Osteoblast (primary cell): ENCODE measurements around the gene HOXB7. TPM values are rescaled to one million over a fixed set of nuclear protein-coding genes. Genes with fewer than 3 reads are reported as not detected.

Experiments used
- DNase-seq: peaks from one replicate; pipeline ENCODE4 v3.0.0; 2011; ENCODE audit warnings: low spot score, mixed read lengths; ENCODE audit not compliant: insufficient read length; ENCODE audit errors: missing footprints
- H2AFZ ChIP-seq: 2 replicates; pipeline ENCODE4 v1.6.0; 2011; ENCODE audit warnings: mild to moderate bottlenecking, low read length
- H3K27ac ChIP-seq: 2 replicates; pipeline ENCODE4 v1.5.1; 2011; ENCODE audit warnings: mild to moderate bottlenecking, low read depth, low read length, moderate library complexity
- H3K27me3 ChIP-seq: 2 replicates; pipeline ENCODE4 v1.6.0; 2012; ENCODE audit warnings: mild to moderate bottlenecking, control low read depth, inconsistent platforms, low read length, moderate library complexity; ENCODE audit not compliant: insufficient read depth
- H3K36me3 ChIP-seq: 2 replicates; pipeline ENCODE4 v1.5.1; 2011; ENCODE audit warnings: mild to moderate bottlenecking, low read length, control low read depth, moderate library complexity; ENCODE audit not compliant: insufficient read depth
- H3K4me1 ChIP-seq: 2 replicates; pipeline ENCODE4 v1.5.1; 2011; ENCODE audit warnings: mild to moderate bottlenecking, low read length, control low read depth, moderate library complexity; ENCODE audit not compliant: insufficient read depth
- H3K4me2 ChIP-seq: 2 replicates; pipeline ENCODE4 v1.6.0; 2011; ENCODE audit warnings: mild to moderate bottlenecking, low read length; ENCODE audit not compliant: insufficient read depth
- H3K4me3 ChIP-seq: fragments of 200-600 bp; sonication (generic); 3 replicates; pipeline ENCODE4 v1.5.1; 2012; ENCODE audit warnings: mild to moderate bottlenecking, low read length, inconsistent platforms; ENCODE audit not compliant: insufficient read depth
- H3K79me2 ChIP-seq: 2 replicates; pipeline ENCODE4 v1.6.0; 2012; ENCODE audit warnings: mild to moderate bottlenecking, low read length, control low read depth, inconsistent platforms; ENCODE audit not compliant: insufficient read depth
- H3K9me3 ChIP-seq: 2 replicates; pipeline ENCODE4 v1.5.1; 2011; ENCODE audit warnings: low read depth, low read length, control low read depth
- H4K20me1 ChIP-seq: 2 replicates; pipeline ENCODE4 v1.6.0; 2012; ENCODE audit warnings: mild to moderate bottlenecking, low read length, control low read depth; ENCODE audit not compliant: insufficient read depth
- CTCF ChIP-seq: IDR thresholded peaks from 2 replicates; pipeline ENCODE4 v1.5.1; 2011; ENCODE audit warnings: mild to moderate bottlenecking, low read depth, low read length, moderate library complexity; ENCODE audit errors: extremely low read depth
- total RNA-seq: library from RNA; depleted of rRNA; stranded (reverse); fragments of >200 nt; gene quantifications from 2 replicates; pipeline ENCODE4 v1.2.3, GENCODE V29; 2012

Gene HOXB7
- total RNA-seq, 1 donor, result 0.36 TPM

DNA sequence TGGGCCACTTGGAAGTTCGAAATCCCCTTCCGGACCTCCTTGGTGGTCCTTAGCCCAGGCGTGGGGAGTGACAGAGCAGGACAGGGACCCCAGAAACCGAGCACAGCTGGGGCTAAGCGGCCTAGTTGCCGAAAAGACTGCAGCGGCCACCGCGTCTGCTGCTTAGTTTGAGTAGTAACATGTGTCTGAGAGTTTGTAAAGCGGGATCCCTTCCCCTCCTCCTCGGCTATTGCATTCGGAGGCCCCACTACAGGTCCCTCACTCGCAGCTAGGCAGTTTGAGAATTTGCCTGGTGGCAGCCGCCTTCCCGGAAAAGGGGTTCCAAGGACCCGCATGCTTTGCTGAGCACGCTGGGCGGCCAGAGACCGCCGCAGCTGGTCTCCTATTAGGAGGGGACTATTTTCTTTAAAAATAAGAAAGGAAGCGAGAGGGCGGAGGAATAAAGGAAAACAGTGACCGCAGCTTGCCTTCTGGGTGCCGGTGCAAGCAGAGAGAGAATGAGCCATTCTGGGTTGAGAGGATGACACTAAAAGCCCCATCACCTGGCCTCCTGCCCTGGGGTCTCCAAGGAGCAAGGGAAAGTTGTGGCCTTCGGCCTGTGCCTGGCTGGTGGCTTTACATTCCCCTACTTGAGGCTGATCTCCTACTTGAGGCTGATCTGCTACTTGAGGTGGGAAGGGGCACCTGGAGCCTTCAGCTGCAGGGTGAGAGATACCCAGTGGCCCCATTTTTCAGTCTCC lies 16.1 kb downstream of the HOXB7 start:
- Histone ChIP-seq H3K27ac (no peak overlapping the region), H3K4me3 (no peak overlapping the region), H3K27me3 (peaks cover 97% of the 10 kb centered on the region), H3K4me1 (no peaks in the 10 kb centered on the region), H4K20me1 (no peaks in the 10 kb centered on the region), H3K36me3 (no peaks in the 10 kb centered on the region), H3K79me2 (no peaks in the 10 kb centered on the region), H3K9me3 (no peaks in the 10 kb centered on the region), H2AFZ (no peak overlapping the region), H3K4me2 (no peak overlapping the region)
- TF ChIP-seq CTCF, result no peak
- DNase-seq, result no peak

DNA sequence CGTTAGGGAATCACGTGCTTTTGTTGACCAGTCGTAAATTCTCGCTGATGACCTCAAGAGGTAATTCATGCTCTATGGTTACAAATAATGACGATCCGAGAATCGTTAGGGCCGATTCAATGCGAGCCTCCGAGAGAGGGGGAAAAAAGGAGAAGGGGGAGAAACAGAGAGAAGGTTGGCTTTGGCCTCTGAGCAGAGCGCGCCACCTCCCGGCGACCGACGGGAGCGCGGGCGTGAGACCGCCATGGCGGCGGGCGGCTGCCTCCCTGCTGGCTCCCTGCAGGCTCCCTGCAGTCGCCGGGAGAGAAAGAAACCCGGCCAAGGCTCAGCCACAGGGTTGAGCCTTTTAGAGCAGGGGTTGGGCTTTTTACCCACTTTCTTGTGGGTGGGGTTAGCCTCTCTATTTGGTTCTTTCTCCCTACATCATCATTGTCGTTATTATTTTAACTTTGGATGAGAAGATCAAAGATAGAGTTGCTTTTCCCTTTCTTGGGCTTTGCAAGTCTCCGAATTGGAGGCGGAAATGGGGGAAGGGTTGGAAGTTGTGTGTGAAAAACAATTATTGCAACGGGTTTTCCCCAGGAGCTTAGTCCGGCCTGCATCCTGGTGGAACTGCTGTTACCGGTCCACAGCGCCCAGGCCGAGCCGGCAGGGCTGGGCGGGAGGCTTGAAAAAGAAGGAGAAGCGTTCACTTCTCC lies 16.8 kb downstream of the HOXB7 start:
- H3K4me2 ChIP-seq, result peak overlapping the region; percentile 78
- no peaks in the 10 kb centered on the region for H3K4me1 ChIP-seq
- H3K27ac ChIP-seq, result no peak overlapping the region
- TF ChIP-seq CTCF, result peak; percentile 82
- H3K79me2 ChIP-seq, result no peaks in the 10 kb centered on the region
- no peaks in the 10 kb centered on the region for H3K9me3 ChIP-seq
- peak overlapping the region; percentile 47 for H2AFZ ChIP-seq
- peaks cover 96% of the 10 kb centered on the region for H3K27me3 ChIP-seq
- no peaks in the 10 kb centered on the region for H3K36me3 ChIP-seq
- no peaks in the 10 kb centered on the region for H4K20me1 ChIP-seq
- peak; percentile 99 for DNase-seq
- peak overlapping the region; percentile 25 for H3K4me3 ChIP-seq

GRCh38 chr17:48593126-48593829 lies 17.5 kb downstream of the HOXB7 start, which contains the start of gene HOXB5:
Gene HOXB5, minus strand, starts transcription at chr17:48593779. Its CDS starts 97 bp downstream, at chr17:48593682.
- H3K4me2 ChIP-seq, result peak within 1 kb of the TSS; percentile 78
- DNase-seq, result no peak
- H3K4me1 ChIP-seq, result no peaks in the 10 kb centered on the region
- peak within 1 kb of the TSS; percentile 47 for H2AFZ ChIP-seq
- peak within 1 kb of the TSS; percentile 57 for H3K4me3 ChIP-seq
- H3K27me3 ChIP-seq, result peaks cover 96% of the 10 kb centered on the region
- no peaks in the 10 kb centered on the region for H3K9me3 ChIP-seq
- H4K20me1 ChIP-seq, result no peaks in the 10 kb centered on the region
- H3K27ac ChIP-seq, result no peak within 1 kb of the TSS
- H3K79me2 ChIP-seq, result no peaks in the 10 kb centered on the region
- TF ChIP-seq CTCF, result no peak
- H3K36me3 ChIP-seq, result no peaks in the 10 kb centered on the region
